Measurements from ENCODE around the gene WDR45B. TPM values are rescaled to one million over a fixed set of nuclear protein-coding genes. Genes with fewer than 3 reads are reported as not detected.

The WDR45B gene
- total and polyA plus RNA-seq, 2 donors (not counting 1 experiment from before 2014, with no cell fraction given) = 54.3 to 72.7 TPM

- peaks cover 0 to 2% (median 0%) of the 10 kb centered on the region in 3 donors for H3K9me3 ChIP-seq (ENCODE audit: control extremely low read depth in 1 of 3, control insufficient read depth in 2 of 3, insufficient read depth in 1 of 3, low read length in 2 of 3)
- no peak overlapping the region for H2AFZ ChIP-seq (ENCODE audit: insufficient read depth, low read depth, low read length, poor library complexity, severe bottlenecking)
- H3K79me2 ChIP-seq (ENCODE audit: control insufficient read depth, insufficient read depth, low read length) = peaks cover 18% of the 10 kb centered on the region
- ChIA-PET CTCF (interaction anchor here (0.7 kb wide), 1 partner anchor 631 kb away, joined by 3 read pairs; no protein-coding TSS in a partner anchor), POLR2A (no interaction called here)
- no peak overlapping the region for H3K27ac Mint-ChIP-seq
- DNase-seq (no peak), ATAC-seq (ENCODE audit: low read depth) (no peak)
- peaks cover 12% of the 10 kb centered on the region for H4K20me1 ChIP-seq (ENCODE audit: control insufficient read depth, insufficient read depth, low read length, poor library complexity, severe bottlenecking)
- TF ChIP-seq CTCF (IDR thresholded peaks at IDR 0.05) = no peak
- no peak for TF ChIP-seq EZH2 (IDR thresholded peaks at IDR 0.05; ENCODE audit: borderline replicate concordance, insufficient read depth, low read depth, low read length, poor library complexity, severe bottlenecking)
- H3K27me3 ChIP-seq (replicated peaks in 1 of 4; ENCODE audit: control extremely low read depth in 1 of 4, control insufficient read depth in 3 of 4, insufficient read depth in 4 of 4, low read length in 3 of 4) = no peaks in the 10 kb centered on the region
- no peak overlapping the region for H3K9ac ChIP-seq (ENCODE audit: low read length)
- peaks cover 0 to 37% of the 10 kb centered on the region in 2 experiments for H3K36me3 ChIP-seq (replicated peaks in 1 of 2; ENCODE audit: control extremely low read depth in 1 of 2, control insufficient read depth in 1 of 2, extremely low read depth in 1 of 2, insufficient read depth in 2 of 2, low read length in 1 of 2)
- H3K4me2 ChIP-seq (replicated peaks; ENCODE audit: low read depth, low read length, poor library complexity, severe bottlenecking) = no peak overlapping the region
- intact Hi-C loops (cut with micrococcal nuclease) = no loop called here
- no peaks in the 10 kb centered on the region for H3K9me3 Mint-ChIP-seq (ENCODE audit: insufficient read depth)
- no peak overlapping the region for H3K27ac ChIP-seq (ENCODE audit: low read length in 2 of 2)
- H3K4me3 ChIP-seq (ENCODE audit: control extremely low read depth in 1 of 5, extremely low read depth in 1 of 5, insufficient read depth in 1 of 5, low read depth in 2 of 5, low read length in 4 of 5) = no peak overlapping the region
- H3K4me1 ChIP-seq (ENCODE audit: control insufficient read depth in 2 of 2, insufficient read depth in 2 of 2, low read length in 2 of 2) = peaks cover 24 to 66% of the 10 kb centered on the region in 2 donors
- H3K4me3 Mint-ChIP-seq = no peak overlapping the region
- peaks cover 60% of the 10 kb centered on the region for H3K4me1 Mint-ChIP-seq
- H3K27me3 Mint-ChIP-seq = no peaks in the 10 kb centered on the region
- 92% methylated on average over 22 of the region's 23 CpGs for WGBS (ENCODE audit: insufficient coverage)
Measured at GRCh38 chr17:82598256-82599119, 49.8 kb downstream of the WDR45B start.
